ENCODE data around the gene UMAD1. TPM values are rescaled to one million over a fixed set of nuclear protein-coding genes. Genes with fewer than 3 reads are reported as not detected.

UMAD1 gene
- polyA plus RNA-seq, 3 donors = 6.2 to 22.7 (median 18.6) TPM

- Mint-ChIP-seq H3K9me3 (no peaks in the 10 kb centered on the region), H3K36me3 (peaks cover 26 to 35% of the 10 kb centered on the region in 2 donors), H3K4me1 (no peaks in the 10 kb centered on the region), H3K27ac (no peak overlapping the region), H3K27me3 (ENCODE audit: low read depth in 3 of 3) (no peaks in the 10 kb centered on the region), H3K4me3 (no peak overlapping the region)
- no peak overlapping the region for H3K4me3 ChIP-seq (replicated peaks in 1 of 3; ENCODE audit: low read depth in 2 of 3, low read length in 3 of 3)
- H2AFZ ChIP-seq (ENCODE audit: insufficient read depth, low read depth, low read length, poor library complexity, severe bottlenecking) = no peak overlapping the region
- H3K4me1 ChIP-seq (ENCODE audit: control insufficient read depth in 1 of 2, insufficient read depth in 2 of 2, low read length in 2 of 2) = no peaks in the 10 kb centered on the region
- intact Hi-C loops (cut with micrococcal nuclease) = no loop called here
- TF ChIP-seq, protein P1, sequence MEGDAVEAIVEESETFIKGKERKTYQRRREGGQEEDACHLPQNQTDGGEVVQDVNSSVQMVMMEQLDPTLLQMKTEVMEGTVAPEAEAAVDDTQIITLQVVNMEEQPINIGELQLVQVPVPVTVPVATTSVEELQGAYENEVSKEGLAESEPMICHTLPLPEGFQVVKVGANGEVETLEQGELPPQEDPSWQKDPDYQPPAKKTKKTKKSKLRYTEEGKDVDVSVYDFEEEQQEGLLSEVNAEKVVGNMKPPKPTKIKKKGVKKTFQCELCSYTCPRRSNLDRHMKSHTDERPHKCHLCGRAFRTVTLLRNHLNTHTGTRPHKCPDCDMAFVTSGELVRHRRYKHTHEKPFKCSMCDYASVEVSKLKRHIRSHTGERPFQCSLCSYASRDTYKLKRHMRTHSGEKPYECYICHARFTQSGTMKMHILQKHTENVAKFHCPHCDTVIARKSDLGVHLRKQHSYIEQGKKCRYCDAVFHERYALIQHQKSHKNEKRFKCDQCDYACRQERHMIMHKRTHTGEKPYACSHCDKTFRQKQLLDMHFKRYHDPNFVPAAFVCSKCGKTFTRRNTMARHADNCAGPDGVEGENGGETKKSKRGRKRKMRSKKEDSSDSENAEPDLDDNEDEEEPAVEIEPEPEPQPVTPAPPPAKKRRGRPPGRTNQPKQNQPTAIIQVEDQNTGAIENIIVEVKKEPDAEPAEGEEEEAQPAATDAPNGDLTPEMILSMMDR (IDR thresholded peaks at IDR 0.05) = no peak
- no peaks in the 10 kb centered on the region for H3K79me2 ChIP-seq (ENCODE audit: insufficient read depth, low read length)
- no peaks in the 10 kb centered on the region for H4K20me1 ChIP-seq (ENCODE audit: insufficient read depth, low read length)
- no peak overlapping the region for H3K9ac ChIP-seq (ENCODE audit: insufficient read depth, low read length, poor library complexity, severe bottlenecking)
- H3K4me2 ChIP-seq (replicated peaks; ENCODE audit: extremely low read depth, low read length, poor library complexity, severe bottlenecking) = no peak overlapping the region
- H3K9me3 ChIP-seq (replicated peaks in 1 of 2; ENCODE audit: control insufficient read depth in 1 of 2, insufficient read depth in 1 of 2, low read length in 2 of 2) = no peaks in the 10 kb centered on the region
- DNase-seq = no peak
- no peaks in the 10 kb centered on the region for H3K27me3 ChIP-seq (ENCODE audit: control insufficient read depth in 2 of 2, insufficient read depth in 2 of 2, low read length in 2 of 2)
- H3K27ac ChIP-seq (ENCODE audit: low read depth in 1 of 2, low read length in 2 of 2) = no peak overlapping the region
- H3K36me3 ChIP-seq (replicated peaks in 1 of 2; ENCODE audit: control insufficient read depth in 1 of 2, insufficient read depth in 2 of 2, low read length in 2 of 2) = peaks cover 32 to 42% of the 10 kb centered on the region in 2 donors
- no CpG with 5 or more reads among the region's 2 CpGs for WGBS (ENCODE audit: insufficient coverage)
Observed at GRCh38 chr7:7609330-7609729, 31.2 kb upstream of the UMAD1 start.

DNA sequence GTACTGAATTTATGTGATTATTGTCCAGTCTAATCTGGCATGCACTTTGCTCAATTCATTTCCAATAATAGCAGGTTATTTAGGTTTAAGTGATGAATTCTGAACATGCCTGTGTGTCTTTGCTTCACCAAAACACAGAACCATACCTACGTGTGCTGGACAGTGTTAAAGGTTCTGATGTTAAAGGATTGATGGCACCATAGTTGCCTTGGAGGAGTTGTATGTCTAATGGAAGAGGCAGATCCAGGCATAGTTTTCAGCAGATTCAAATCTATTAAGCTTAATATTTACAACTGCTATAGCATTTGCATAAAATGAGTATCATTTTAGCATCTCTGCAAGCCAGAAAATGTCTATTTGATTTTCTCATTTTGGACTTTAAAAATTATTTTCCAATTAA, 28.0 kb upstream of the UMAD1 start:
- no peak overlapping the region for H3K4me2 ChIP-seq (replicated peaks; ENCODE audit: extremely low read depth, low read length, poor library complexity, severe bottlenecking)
- no peaks in the 10 kb centered on the region for H3K27me3 ChIP-seq (ENCODE audit: control insufficient read depth in 2 of 2, insufficient read depth in 2 of 2, low read length in 2 of 2)
- H3K79me2 ChIP-seq (ENCODE audit: insufficient read depth, low read length) = no peaks in the 10 kb centered on the region
- no peaks in the 10 kb centered on the region for H4K20me1 ChIP-seq (ENCODE audit: insufficient read depth, low read length)
- TF ChIP-seq, protein P1 (IDR thresholded peaks at IDR 0.05) = no peak
- H3K9me3 Mint-ChIP-seq = peaks cover 0 to 1% (median 0%) of the 10 kb centered on the region in 7 donors
- H3K9ac ChIP-seq (ENCODE audit: insufficient read depth, low read length, poor library complexity, severe bottlenecking) = no peak overlapping the region
- no peak overlapping the region for H3K4me3 Mint-ChIP-seq
- no peaks in the 10 kb centered on the region for H3K9me3 ChIP-seq (replicated peaks in 1 of 2; ENCODE audit: control insufficient read depth in 1 of 2, insufficient read depth in 1 of 2, low read length in 2 of 2)
- no peaks in the 10 kb centered on the region for H3K4me1 ChIP-seq (ENCODE audit: control insufficient read depth in 1 of 2, insufficient read depth in 2 of 2, low read length in 2 of 2)
- no CpG with 5 or more reads among the region's 1 CpG for WGBS (ENCODE audit: insufficient coverage)
- H3K27ac ChIP-seq (ENCODE audit: low read depth in 1 of 2, low read length in 2 of 2) = no peak overlapping the region
- no peak overlapping the region for H2AFZ ChIP-seq (ENCODE audit: insufficient read depth, low read depth, low read length, poor library complexity, severe bottlenecking)
- peaks cover 16 to 24% of the 10 kb centered on the region in 2 donors for H3K36me3 ChIP-seq (replicated peaks in 1 of 2; ENCODE audit: control insufficient read depth in 1 of 2, insufficient read depth in 2 of 2, low read length in 2 of 2)
- intact Hi-C loops (cut with micrococcal nuclease) = no loop called here
- no peak for DNase-seq
- H3K4me1 Mint-ChIP-seq = no peaks in the 10 kb centered on the region
- H3K27ac Mint-ChIP-seq = no peak overlapping the region
- H3K27me3 Mint-ChIP-seq (ENCODE audit: low read depth in 3 of 3) = peaks cover 0 to 3% (median 0%) of the 10 kb centered on the region in 3 donors
- H3K36me3 Mint-ChIP-seq = peaks cover 12 to 19% of the 10 kb centered on the region in 2 donors
- H3K4me3 ChIP-seq (replicated peaks in 1 of 3; ENCODE audit: low read depth in 2 of 3, low read length in 3 of 3) = no peak overlapping the region

Data from CD14-positive monocyte (primary cell).